Measurements from ENCODE around the gene RELN.

The RELN gene

DNA sequence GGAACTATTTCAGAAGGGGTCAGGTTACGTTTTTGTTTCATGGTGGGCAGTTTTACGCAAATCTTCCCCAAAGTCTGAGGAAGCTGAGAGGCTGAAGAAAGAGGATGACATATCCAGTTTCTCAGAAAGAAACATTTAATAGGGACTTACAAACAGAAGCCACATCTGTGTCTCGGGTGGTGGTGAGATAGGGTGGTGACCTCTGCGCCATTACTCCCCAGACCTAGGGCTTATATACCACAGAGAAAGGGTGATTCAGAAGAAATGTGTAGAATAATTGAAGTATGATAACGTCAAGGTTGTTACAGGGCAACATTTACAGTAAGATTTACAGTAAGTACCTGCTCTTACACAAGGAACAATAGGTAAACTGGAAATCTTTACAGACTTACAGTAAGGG lies 43.0 kb upstream of the RELN start:
- no peak for TF ChIP-seq RARB (CRISPR knock-in tag; IDR thresholded peaks at IDR 0.05)
- no peak for TF ChIP-seq ZFP3 (CRISPR knock-in tag; IDR thresholded peaks at IDR 0.05)
- no peak for TF ChIP-seq ZFP30 (CRISPR knock-in tag; IDR thresholded peaks at IDR 0.05)
- TF ChIP-seq TCF4 (CRISPR knock-in tag; IDR thresholded peaks at IDR 0.05; ENCODE audit: borderline replicate concordance), result no peak
- TF ChIP-seq ZNF8 (CRISPR knock-in tag; IDR thresholded peaks at IDR 0.05), result no peak
- TF ChIP-seq ZNF565 (CRISPR knock-in tag; conservative IDR thresholded peaks at IDR 0.05; ENCODE audit: low read depth), result no peak
- TF ChIP-seq, protein P1, sequence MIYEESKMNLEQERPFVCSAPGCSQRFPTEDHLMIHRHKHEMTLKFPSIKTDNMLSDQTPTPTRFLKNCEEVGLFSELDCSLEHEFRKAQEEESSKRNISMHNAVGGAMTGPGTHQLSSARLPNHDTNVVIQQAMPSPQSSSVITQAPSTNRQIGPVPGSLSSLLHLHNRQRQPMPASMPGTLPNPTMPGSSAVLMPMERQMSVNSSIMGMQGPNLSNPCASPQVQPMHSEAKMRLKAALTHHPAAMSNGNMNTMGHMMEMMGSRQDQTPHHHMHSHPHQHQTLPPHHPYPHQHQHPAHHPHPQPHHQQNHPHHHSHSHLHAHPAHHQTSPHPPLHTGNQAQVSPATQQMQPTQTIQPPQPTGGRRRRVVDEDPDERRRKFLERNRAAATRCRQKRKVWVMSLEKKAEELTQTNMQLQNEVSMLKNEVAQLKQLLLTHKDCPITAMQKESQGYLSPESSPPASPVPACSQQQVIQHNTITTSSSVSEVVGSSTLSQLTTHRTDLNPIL (CRISPR knock-in tag; IDR thresholded peaks at IDR 0.05; ENCODE audit: low read depth), result no peak
- no peak for TF ChIP-seq OSR1 (CRISPR knock-in tag; IDR thresholded peaks at IDR 0.05)
- TF ChIP-seq ZNF70 (CRISPR knock-in tag; IDR thresholded peaks at IDR 0.05), result no peak
- TF ChIP-seq GLIS3 (CRISPR knock-in tag; IDR thresholded peaks at IDR 0.05), result no peak
- TF ChIP-seq SNAI2 (CRISPR knock-in tag; IDR thresholded peaks at IDR 0.05), result no peak
- TF ChIP-seq ISL1 (CRISPR knock-in tag; IDR thresholded peaks at IDR 0.05), result no peak
- TF ChIP-seq ZC3H10 (CRISPR knock-in tag; IDR thresholded peaks at IDR 0.05), result no peak
- TF ChIP-seq ARNTL (CRISPR knock-in tag; IDR thresholded peaks at IDR 0.05; ENCODE audit: borderline replicate concordance, low read depth), result no peak
- no peak for TF ChIP-seq BACH2 (CRISPR knock-in tag; IDR thresholded peaks at IDR 0.05; ENCODE audit: borderline replicate concordance)
- TF ChIP-seq CSDC2 (CRISPR knock-in tag; IDR thresholded peaks at IDR 0.05), result no peak
- no peak for TF ChIP-seq TOX (CRISPR knock-in tag; IDR thresholded peaks at IDR 0.05; ENCODE audit: borderline replicate concordance)
- TF ChIP-seq ESRRG (CRISPR knock-in tag; IDR thresholded peaks at IDR 0.05), result no peak
- TF ChIP-seq, protein P2, sequence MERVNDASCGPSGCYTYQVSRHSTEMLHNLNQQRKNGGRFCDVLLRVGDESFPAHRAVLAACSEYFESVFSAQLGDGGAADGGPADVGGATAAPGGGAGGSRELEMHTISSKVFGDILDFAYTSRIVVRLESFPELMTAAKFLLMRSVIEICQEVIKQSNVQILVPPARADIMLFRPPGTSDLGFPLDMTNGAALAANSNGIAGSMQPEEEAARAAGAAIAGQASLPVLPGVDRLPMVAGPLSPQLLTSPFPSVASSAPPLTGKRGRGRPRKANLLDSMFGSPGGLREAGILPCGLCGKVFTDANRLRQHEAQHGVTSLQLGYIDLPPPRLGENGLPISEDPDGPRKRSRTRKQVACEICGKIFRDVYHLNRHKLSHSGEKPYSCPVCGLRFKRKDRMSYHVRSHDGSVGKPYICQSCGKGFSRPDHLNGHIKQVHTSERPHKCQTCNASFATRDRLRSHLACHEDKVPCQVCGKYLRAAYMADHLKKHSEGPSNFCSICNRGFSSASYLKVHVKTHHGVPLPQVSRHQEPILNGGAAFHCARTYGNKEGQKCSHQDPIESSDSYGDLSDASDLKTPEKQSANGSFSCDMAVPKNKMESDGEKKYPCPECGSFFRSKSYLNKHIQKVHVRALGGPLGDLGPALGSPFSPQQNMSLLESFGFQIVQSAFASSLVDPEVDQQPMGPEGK (CRISPR knock-in tag; IDR thresholded peaks at IDR 0.05; ENCODE audit: borderline replicate concordance), result no peak
- TF ChIP-seq, protein P3, sequence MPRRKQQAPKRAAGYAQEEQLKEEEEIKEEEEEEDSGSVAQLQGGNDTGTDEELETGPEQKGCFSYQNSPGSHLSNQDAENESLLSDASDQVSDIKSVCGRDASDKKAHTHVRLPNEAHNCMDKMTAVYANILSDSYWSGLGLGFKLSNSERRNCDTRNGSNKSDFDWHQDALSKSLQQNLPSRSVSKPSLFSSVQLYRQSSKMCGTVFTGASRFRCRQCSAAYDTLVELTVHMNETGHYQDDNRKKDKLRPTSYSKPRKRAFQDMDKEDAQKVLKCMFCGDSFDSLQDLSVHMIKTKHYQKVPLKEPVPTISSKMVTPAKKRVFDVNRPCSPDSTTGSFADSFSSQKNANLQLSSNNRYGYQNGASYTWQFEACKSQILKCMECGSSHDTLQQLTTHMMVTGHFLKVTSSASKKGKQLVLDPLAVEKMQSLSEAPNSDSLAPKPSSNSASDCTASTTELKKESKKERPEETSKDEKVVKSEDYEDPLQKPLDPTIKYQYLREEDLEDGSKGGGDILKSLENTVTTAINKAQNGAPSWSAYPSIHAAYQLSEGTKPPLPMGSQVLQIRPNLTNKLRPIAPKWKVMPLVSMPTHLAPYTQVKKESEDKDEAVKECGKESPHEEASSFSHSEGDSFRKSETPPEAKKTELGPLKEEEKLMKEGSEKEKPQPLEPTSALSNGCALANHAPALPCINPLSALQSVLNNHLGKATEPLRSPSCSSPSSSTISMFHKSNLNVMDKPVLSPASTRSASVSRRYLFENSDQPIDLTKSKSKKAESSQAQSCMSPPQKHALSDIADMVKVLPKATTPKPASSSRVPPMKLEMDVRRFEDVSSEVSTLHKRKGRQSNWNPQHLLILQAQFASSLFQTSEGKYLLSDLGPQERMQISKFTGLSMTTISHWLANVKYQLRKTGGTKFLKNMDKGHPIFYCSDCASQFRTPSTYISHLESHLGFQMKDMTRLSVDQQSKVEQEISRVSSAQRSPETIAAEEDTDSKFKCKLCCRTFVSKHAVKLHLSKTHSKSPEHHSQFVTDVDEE (CRISPR knock-in tag; IDR thresholded peaks at IDR 0.05), result no peak
- no peak for ATAC-seq

DNA sequence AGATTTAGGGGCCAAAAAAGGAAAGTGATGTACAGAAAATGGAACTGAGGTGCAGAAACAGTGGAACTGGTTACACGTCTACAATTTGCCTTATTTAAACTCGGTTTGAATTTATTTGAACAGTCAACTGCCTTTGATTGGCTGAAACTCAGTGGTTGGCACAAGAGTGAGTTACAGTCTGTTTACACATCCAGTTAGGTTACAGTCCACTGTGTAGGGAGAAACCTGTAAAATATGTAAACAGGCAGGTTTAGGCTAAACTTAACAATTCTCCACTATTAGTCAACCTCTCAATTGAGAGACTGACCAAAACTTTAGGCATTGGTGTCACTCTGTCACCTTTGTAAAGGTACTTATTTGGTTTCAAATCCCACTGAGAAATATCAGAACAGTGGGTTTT lies 40.3 kb upstream of the RELN start:
- ATAC-seq, result no peak
- TF ChIP-seq ISL1 (CRISPR knock-in tag; IDR thresholded peaks at IDR 0.05) (no peak), GLIS3 (CRISPR knock-in tag; IDR thresholded peaks at IDR 0.05) (no peak), ESRRG (CRISPR knock-in tag; IDR thresholded peaks at IDR 0.05) (no peak), RARB (CRISPR knock-in tag; IDR thresholded peaks at IDR 0.05) (no peak), ZFP30 (CRISPR knock-in tag; IDR thresholded peaks at IDR 0.05) (no peak), TCF4 (CRISPR knock-in tag; IDR thresholded peaks at IDR 0.05; ENCODE audit: borderline replicate concordance) (no peak), ZNF565 (CRISPR knock-in tag; conservative IDR thresholded peaks at IDR 0.05; ENCODE audit: low read depth) (no peak), ZNF70 (CRISPR knock-in tag; IDR thresholded peaks at IDR 0.05) (no peak), SNAI2 (CRISPR knock-in tag; IDR thresholded peaks at IDR 0.05) (no peak), ZC3H10 (CRISPR knock-in tag; IDR thresholded peaks at IDR 0.05) (no peak), OSR1 (CRISPR knock-in tag; IDR thresholded peaks at IDR 0.05) (no peak), TOX (CRISPR knock-in tag; IDR thresholded peaks at IDR 0.05; ENCODE audit: borderline replicate concordance) (no peak), ZFP3 (CRISPR knock-in tag; IDR thresholded peaks at IDR 0.05) (no peak)
- TF ChIP-seq, protein P4, sequence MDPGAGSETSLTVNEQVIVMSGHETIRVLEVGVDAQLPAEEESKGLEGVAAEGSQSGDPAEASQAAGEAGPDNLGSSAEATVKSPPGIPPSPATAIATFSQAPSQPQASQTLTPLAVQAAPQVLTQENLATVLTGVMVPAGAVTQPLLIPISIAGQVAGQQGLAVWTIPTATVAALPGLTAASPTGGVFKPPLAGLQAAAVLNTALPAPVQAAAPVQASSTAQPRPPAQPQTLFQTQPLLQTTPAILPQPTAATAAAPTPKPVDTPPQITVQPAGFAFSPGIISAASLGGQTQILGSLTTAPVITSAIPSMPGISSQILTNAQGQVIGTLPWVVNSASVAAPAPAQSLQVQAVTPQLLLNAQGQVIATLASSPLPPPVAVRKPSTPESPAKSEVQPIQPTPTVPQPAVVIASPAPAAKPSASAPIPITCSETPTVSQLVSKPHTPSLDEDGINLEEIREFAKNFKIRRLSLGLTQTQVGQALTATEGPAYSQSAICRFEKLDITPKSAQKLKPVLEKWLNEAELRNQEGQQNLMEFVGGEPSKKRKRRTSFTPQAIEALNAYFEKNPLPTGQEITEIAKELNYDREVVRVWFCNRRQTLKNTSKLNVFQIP (CRISPR knock-in tag; IDR thresholded peaks at IDR 0.05; ENCODE audit: borderline replicate concordance, low read depth), result no peak
- TF ChIP-seq, protein P5, sequence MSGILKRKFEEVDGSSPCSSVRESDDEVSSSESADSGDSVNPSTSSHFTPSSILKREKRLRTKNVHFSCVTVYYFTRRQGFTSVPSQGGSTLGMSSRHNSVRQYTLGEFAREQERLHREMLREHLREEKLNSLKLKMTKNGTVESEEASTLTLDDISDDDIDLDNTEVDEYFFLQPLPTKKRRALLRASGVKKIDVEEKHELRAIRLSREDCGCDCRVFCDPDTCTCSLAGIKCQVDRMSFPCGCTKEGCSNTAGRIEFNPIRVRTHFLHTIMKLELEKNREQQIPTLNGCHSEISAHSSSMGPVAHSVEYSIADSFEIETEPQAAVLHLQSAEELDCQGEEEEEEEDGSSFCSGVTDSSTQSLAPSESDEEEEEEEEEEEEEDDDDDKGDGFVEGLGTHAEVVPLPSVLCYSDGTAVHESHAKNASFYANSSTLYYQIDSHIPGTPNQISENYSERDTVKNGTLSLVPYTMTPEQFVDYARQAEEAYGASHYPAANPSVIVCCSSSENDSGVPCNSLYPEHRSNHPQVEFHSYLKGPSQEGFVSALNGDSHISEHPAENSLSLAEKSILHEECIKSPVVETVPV (CRISPR knock-in tag; IDR thresholded peaks at IDR 0.05), result no peak
- TF ChIP-seq, protein P2 (CRISPR knock-in tag; IDR thresholded peaks at IDR 0.05; ENCODE audit: borderline replicate concordance), result no peak
- TF ChIP-seq, protein P1 (CRISPR knock-in tag; IDR thresholded peaks at IDR 0.05; ENCODE audit: low read depth), result no peak

Data from SK-N-SH treated with all-trans-retinoic acid at 6 μM for 48 hours (cell line).